GM12878 (cell line): ENCODE measurements around the gene HS6ST1.

Experiments
- NFYA ChIP-seq: IDR thresholded peaks from 2 replicates; pipeline ENCODE4 v1.6.1; 2011; ENCODE audit warnings: low read depth, mild to moderate bottlenecking, low read length, improper control_type of control experiment, borderline replicate concordance
- PKNOX1 ChIP-seq: fragments of 450-650 bp; IDR thresholded peaks from 2 replicates; pipeline ENCODE4 v1.6.1; 2016; ENCODE audit warnings: mild to moderate bottlenecking
- RCOR1 ChIP-seq: conservative IDR thresholded peaks from 2 replicates; pipeline ENCODE4 v1.6.1; 2012; ENCODE audit warnings: low read depth, low read length, improper control_type of control experiment
- TARDBP ChIP-seq: IDR thresholded peaks from 2 replicates; pipeline ENCODE4 v1.6.1; 2016; ENCODE audit warnings: borderline replicate concordance

GRCh38 chr2:128275498-128276045 is 43.1 kb downstream of the HS6ST1 start:
- no peak for TF ChIP-seq NFYA
- TF ChIP-seq RCOR1, result no peak
- TF ChIP-seq PKNOX1, result no peak
- TF ChIP-seq TARDBP, result no peak
